ENCODE data around the gene NNMT.

The NNMT gene

GRCh38 chr11:114284914-114285313 is 11.3 kb upstream of the NNMT start:
- no peak overlapping the region for H3K9ac ChIP-seq (ENCODE audit: low read length)
- no peaks in the 10 kb centered on the region for H3F3A ChIP-seq (ENCODE audit: insufficient read depth, low read length)
- no peaks in the 10 kb centered on the region for H3K27me3 ChIP-seq (ENCODE audit: insufficient read depth, low read length)
- no peaks in the 10 kb centered on the region for H3K9me2 ChIP-seq (ENCODE audit: low read depth, low read length)
- H3K4me2 ChIP-seq (ENCODE audit: low read length): no peak overlapping the region
- no peaks in the 10 kb centered on the region for H3K9me3 ChIP-seq (ENCODE audit: low read length)
- no peak overlapping the region for H3K4me3 ChIP-seq (ENCODE audit: low read depth, low read length, poor library complexity, severe bottlenecking)
- no peaks in the 10 kb centered on the region for H3K79me2 ChIP-seq (ENCODE audit: insufficient read depth, low read length)
- no peak overlapping the region for H3K27ac ChIP-seq (ENCODE audit: low read depth, low read length, poor library complexity, severe bottlenecking)
- H2AFZ ChIP-seq (ENCODE audit: low read length): no peak overlapping the region
- H3K4me1 ChIP-seq (ENCODE audit: insufficient read depth, low read length, severe bottlenecking): no peaks in the 10 kb centered on the region
- no peaks in the 10 kb centered on the region for H3K36me3 ChIP-seq (ENCODE audit: insufficient read depth, low read length)
- H4K20me1 ChIP-seq (ENCODE audit: insufficient read depth, low read length): no peaks in the 10 kb centered on the region
- no peak for TF ChIP-seq EZH2 (IDR thresholded peaks at IDR 0.05; ENCODE audit: borderline replicate concordance, low read length)
- no peak for TF ChIP-seq CTCF (IDR thresholded peaks at IDR 0.05; ENCODE audit: low read length)

- Histone ChIP-seq H3K4me3 (ENCODE audit: low read depth, low read length, poor library complexity, severe bottlenecking) (no peak overlapping the region), H3K4me2 (ENCODE audit: low read length) (no peak overlapping the region), H4K20me1 (ENCODE audit: insufficient read depth, low read length) (no peaks in the 10 kb centered on the region), H3K27ac (ENCODE audit: low read depth, low read length, poor library complexity, severe bottlenecking) (no peak overlapping the region), H3K36me3 (ENCODE audit: insufficient read depth, low read length) (no peaks in the 10 kb centered on the region), H3K9ac (ENCODE audit: low read length) (no peak overlapping the region), H3K79me2 (ENCODE audit: insufficient read depth, low read length) (no peaks in the 10 kb centered on the region), H3F3A (ENCODE audit: insufficient read depth, low read length) (no peaks in the 10 kb centered on the region), H3K9me2 (ENCODE audit: low read depth, low read length) (no peaks in the 10 kb centered on the region), H3K27me3 (ENCODE audit: insufficient read depth, low read length) (no peaks in the 10 kb centered on the region), H3K9me3 (ENCODE audit: low read length) (no peaks in the 10 kb centered on the region), H2AFZ (ENCODE audit: low read length) (no peak overlapping the region), H3K4me1 (ENCODE audit: insufficient read depth, low read length, severe bottlenecking) (no peaks in the 10 kb centered on the region)
- TF ChIP-seq CTCF (IDR thresholded peaks at IDR 0.05; ENCODE audit: low read length) (no peak), EZH2 (IDR thresholded peaks at IDR 0.05; ENCODE audit: borderline replicate concordance, low read length) (no peak)
Observed at GRCh38 chr11:114285599-114285998, 10.6 kb upstream of the NNMT start.

GRCh38 chr11:114286229-114286628 is 10.0 kb upstream of the NNMT start:
- no peak overlapping the region for H3K27ac ChIP-seq (ENCODE audit: low read depth, low read length, poor library complexity, severe bottlenecking)
- H4K20me1 ChIP-seq (ENCODE audit: insufficient read depth, low read length): no peaks in the 10 kb centered on the region
- no peaks in the 10 kb centered on the region for H3K27me3 ChIP-seq (ENCODE audit: insufficient read depth, low read length)
- H3K9me2 ChIP-seq (ENCODE audit: low read depth, low read length): no peaks in the 10 kb centered on the region
- H3K4me3 ChIP-seq (ENCODE audit: low read depth, low read length, poor library complexity, severe bottlenecking): no peak overlapping the region
- TF ChIP-seq EZH2 (IDR thresholded peaks at IDR 0.05; ENCODE audit: borderline replicate concordance, low read length): no peak
- TF ChIP-seq CTCF (IDR thresholded peaks at IDR 0.05; ENCODE audit: low read length): no peak
- no peak overlapping the region for H2AFZ ChIP-seq (ENCODE audit: low read length)
- H3K9me3 ChIP-seq (ENCODE audit: low read length): no peaks in the 10 kb centered on the region
- no peaks in the 10 kb centered on the region for H3K4me1 ChIP-seq (ENCODE audit: insufficient read depth, low read length, severe bottlenecking)
- H3F3A ChIP-seq (ENCODE audit: insufficient read depth, low read length): no peaks in the 10 kb centered on the region
- H3K4me2 ChIP-seq (ENCODE audit: low read length): no peak overlapping the region
- H3K79me2 ChIP-seq (ENCODE audit: insufficient read depth, low read length): no peaks in the 10 kb centered on the region
- H3K9ac ChIP-seq (ENCODE audit: low read length): no peak overlapping the region
- no peaks in the 10 kb centered on the region for H3K36me3 ChIP-seq (ENCODE audit: insufficient read depth, low read length)
